ENCODE data around the gene MZT2B. TPM values are rescaled to one million over a fixed set of nuclear protein-coding genes. Genes with fewer than 3 reads are reported as not detected.
"Not testable (repeated sequence)": the region's sequence is repeated elsewhere in the genome, so short reads cannot be mapped to it uniquely, and the experiment has no call there.

Gene MZT2B
- total RNA-seq, 1 donor from 2014 or later: 369 TPM

DNA sequence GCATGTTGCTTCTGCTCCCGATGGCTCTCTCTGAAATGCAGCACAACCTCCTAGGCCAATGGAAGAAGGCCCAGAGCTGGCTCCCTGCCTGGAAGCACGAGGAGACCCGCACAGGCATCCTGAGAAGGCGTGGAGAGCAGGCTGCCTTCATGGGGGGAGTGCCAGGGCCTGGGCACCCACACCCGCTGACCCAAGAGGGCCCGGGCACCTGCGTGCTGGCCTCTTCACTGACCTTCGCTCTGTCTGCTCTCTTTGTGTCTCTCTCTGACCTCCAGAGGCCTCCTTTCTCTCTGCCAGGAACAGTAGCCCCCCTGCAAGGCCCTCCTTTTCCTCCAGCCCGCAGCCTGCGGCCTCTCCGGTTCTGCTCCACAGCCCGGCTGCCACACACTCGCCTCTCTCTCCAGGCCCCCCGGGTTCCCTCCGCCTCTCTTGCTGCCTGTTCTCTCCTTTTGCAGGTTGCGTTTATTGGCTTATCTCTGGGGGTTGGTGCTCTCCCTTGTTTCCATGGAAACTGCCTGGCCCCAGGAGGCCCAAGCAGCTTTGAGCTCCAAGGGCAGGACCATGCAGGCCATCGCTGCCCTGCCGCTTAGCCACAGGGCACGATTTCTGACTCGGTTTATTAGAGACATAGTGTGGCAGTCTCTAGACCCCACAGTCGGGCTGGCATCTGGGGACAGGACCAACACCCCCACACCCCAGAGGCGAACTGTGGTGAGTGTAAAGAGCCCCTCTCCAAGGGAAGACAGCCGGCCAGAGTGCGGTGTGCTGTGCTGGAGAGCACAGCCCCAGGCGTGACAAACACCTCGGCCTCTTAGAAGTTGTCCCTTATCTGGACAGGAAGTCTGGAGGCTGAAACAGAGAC, 1.7 kb downstream of the MZT2B start:
- H3K4me3 ChIP-seq (ENCODE audit: low read depth, low read length): peak overlapping the region; percentile 94
- no peak for DNase-seq (ENCODE audit: low read depth)

DNA sequence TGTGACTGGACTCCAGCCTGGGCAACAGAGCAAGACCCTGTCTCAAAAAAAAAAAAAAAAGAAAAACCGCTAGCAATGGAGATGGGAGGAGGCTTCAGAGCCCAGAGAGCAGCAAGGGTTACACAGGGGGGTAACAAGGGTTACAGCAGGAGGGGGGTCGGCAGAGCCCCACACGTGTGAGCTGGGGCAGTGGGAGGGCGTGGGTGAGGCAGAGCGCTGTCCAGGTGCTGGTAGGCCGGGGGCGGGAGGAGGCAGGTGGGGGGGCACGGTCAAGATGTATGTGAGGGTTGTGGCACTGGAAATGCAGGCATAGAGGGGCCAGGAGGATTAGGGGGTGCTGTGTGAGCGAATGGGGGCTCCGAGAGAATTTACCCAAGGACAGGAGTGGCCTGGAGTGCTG, 3.4 kb downstream of the MZT2B start:
- no peak overlapping the region for H3K4me3 ChIP-seq (ENCODE audit: low read depth, low read length)
- TF ChIP-seq, protein P1, sequence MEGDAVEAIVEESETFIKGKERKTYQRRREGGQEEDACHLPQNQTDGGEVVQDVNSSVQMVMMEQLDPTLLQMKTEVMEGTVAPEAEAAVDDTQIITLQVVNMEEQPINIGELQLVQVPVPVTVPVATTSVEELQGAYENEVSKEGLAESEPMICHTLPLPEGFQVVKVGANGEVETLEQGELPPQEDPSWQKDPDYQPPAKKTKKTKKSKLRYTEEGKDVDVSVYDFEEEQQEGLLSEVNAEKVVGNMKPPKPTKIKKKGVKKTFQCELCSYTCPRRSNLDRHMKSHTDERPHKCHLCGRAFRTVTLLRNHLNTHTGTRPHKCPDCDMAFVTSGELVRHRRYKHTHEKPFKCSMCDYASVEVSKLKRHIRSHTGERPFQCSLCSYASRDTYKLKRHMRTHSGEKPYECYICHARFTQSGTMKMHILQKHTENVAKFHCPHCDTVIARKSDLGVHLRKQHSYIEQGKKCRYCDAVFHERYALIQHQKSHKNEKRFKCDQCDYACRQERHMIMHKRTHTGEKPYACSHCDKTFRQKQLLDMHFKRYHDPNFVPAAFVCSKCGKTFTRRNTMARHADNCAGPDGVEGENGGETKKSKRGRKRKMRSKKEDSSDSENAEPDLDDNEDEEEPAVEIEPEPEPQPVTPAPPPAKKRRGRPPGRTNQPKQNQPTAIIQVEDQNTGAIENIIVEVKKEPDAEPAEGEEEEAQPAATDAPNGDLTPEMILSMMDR (conservative IDR thresholded peaks at IDR 0.05; ENCODE audit: low read depth, low read length): no peak
- no peak for DNase-seq (ENCODE audit: low read depth)

More for the DNA sequence above, 1.7 kb downstream of the MZT2B start:
- TF ChIP-seq, protein P1 (conservative IDR thresholded peaks at IDR 0.05; ENCODE audit: low read depth, low read length): no peak

DNA sequence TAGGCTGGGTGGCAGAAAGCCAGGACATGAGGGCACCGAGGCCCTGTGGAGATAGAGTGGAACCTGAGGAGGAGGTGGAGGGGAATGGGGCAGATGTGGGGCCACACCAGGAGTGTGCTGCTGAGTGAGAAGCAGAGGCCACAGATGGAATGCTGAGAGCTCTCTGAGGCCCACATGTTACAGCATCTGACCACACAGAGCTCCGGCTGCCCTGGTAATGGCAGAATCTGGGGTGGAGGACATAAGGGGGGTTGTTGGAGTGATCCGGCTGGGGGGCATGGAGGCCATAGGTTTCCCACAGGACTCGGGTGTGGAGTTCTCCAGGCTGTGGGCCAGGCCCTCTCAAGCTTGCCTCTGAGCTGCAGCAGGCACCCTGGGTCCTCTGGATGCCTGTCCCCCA, 3.8 kb downstream of the MZT2B start:
- H3K4me3 ChIP-seq (ENCODE audit: low read depth, low read length): no peak overlapping the region
- TF ChIP-seq, protein P1 (conservative IDR thresholded peaks at IDR 0.05; ENCODE audit: low read depth, low read length): no peak
- DNase-seq (ENCODE audit: low read depth): no peak

DNA sequence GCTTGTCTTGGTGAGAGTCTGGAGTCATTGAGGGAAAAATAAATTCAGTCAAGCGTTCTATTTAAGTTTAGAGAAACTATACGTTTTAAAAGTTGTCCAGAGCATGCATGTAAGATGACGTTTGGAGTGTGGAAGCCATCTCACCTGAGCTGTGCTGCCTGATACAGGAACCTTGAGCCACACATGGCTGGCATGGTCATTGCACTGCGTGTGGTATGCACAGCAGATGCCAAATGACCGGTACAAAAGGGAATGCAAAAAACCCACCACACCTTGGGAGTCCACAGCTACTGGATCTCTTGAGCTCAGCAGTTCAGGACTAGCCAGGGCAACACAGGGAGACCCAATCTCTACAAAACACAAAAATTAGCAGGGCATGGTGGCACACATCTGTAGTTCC, 4.3 kb downstream of the MZT2B start:
- DNase-seq (ENCODE audit: low read depth): no peak
- TF ChIP-seq, protein P1 (conservative IDR thresholded peaks at IDR 0.05; ENCODE audit: low read depth, low read length): no peak

DNA sequence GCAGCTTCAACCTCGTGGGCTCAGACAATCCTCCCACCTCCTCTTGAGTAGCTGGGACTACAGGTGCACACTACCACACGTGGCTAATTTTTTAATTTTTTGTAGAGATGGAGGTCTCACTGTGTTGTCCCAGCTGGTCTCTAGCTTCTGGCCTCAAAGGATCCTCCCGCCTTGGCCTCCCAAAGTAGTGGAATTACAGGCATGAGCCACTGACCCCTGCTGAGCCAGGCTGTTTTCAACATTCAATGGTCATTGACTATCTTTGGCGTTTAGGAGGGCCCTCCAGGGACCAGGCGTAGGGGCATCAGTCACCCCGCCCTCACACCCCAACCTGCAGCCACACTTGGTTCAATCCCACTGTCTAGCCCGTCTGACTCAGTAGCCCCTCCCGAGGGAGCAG, 5.2 kb downstream of the MZT2B start:
- TF ChIP-seq, protein P1 (conservative IDR thresholded peaks at IDR 0.05; ENCODE audit: low read depth, low read length): no peak
- H3K4me3 ChIP-seq (ENCODE audit: low read depth, low read length): no peak overlapping the region
- DNase-seq (ENCODE audit: low read depth): no peak

More for the DNA sequence above, 4.3 kb downstream of the MZT2B start:
- no peak overlapping the region for H3K4me3 ChIP-seq (ENCODE audit: low read depth, low read length)

DNA sequence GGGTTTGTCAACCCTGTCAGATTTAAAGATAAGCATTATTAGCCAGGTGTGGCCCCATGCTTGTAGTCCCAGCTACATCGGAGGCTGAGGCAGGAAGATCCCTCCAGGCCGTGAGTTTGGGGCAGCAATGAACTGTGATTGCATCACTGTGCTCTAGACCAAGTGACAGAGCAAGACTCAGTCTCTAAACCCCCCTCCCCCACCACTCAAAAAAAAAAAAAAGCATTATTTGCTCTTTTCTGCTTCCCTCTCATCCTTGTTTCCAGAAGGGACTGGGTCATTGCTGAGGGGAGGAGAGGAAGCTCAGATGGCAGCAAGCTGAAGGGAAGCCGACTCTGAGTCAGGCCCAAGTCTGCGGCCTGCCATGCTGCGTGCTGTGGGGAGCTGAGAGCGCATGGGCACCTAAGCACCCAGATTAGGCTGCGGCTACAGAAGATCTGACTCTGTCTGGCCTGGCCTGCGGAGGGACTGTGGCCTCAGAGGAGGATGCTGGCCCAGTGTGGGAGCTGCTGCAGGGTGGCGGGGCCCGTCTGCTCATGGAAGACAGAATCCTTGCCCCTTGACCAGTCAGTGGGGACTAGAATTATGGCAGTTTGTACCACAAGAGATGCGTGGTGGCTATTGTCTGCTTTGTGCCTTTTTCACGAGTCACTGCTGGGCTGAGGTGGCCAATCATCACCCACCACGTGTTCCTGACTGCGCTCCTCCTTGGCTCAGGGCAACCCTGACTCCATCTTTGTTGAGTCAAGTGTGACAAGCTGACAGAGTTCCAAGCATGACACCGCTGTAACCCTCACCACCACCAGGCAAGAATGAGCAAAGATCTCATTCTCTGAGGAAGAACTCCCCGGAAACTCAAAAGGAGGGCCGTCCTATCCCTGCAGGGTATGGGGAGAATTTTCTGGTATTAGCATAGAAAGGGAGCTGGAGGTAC, 6.1 kb downstream of the MZT2B start:
- H3K4me3 ChIP-seq (ENCODE audit: low read depth, low read length): not testable (repeated sequence)

DNA sequence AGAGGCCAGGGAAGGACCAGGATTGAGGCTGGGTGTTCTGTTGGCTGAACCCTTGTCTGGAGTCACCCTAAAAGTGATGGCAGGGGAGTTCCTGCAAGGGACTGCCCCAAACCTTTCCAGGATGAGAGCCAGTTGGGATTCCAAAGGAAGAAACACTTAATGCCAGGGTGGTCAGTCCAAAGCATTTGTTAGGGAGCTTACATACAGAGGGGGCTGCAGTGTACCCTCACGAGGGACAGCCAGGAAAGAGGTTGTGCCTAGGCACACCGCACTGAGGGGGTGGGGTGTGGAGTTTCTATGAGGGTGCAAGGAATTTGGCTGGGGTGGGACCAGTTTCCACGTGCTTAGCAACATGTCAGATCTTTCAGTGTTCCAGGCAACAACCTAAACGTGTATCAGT, 6.9 kb downstream of the MZT2B start:
- not testable (repeated sequence) for H3K4me3 ChIP-seq (ENCODE audit: low read depth, low read length); DNase-seq (ENCODE audit: low read depth)

More for the DNA sequence above, 6.1 kb downstream of the MZT2B start:
- DNase-seq (ENCODE audit: low read depth): not testable (repeated sequence)
